CD1c-positive myeloid dendritic cell (primary cell): Measurements from ENCODE around the gene GABRP.
A peak's percentile ranks its signal among the peaks of the same experiment; 100 is the strongest.
"Not testable (repeated sequence)": the region's sequence is repeated elsewhere in the genome, so short reads cannot be mapped to it uniquely, and the experiment has no call there.

ENCODE experiments used
- DNase-seq: peaks from one replicate; pipeline ENCODE4 v3.0.0-alpha.2; 2016; ENCODE audit errors: extremely low spot score

GABRP gene

DNA sequence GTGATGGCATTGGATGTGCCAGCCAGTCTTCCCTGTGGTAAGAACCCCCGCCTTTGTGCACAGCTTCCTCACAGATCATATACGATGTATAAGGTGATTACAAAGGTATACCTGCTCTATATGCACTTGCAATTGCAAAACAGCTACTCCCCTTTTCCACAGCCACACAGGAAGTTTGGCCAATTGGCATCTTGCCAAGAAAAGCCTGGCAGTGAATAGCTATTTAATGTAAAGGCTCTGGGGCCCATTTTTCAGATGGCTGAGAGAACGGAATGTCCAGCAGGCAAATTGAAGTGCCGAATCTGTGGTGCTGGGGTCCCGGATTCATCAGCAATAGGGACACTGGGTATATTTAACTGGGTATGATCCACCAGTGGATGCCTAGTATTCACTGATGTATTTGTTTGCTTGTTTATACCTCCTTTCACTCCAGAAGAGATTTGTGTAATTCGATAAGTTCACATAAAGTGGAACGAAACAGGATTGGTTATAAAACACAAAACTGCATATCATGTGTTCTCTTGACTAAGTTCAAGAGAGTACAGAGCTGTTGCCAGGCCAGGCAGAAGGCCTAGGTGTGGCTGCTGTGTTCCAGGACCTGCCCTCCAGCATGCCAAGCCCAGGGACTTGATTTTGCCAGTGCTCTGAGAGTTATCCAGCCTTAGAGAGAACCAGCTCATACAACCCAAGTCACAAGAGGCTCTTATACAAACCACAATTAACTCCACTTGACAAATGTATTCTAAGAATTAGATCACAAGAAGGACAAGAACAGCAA is 27.7 kb upstream of the GABRP start:
- DNase-seq, result no peak

DNA sequence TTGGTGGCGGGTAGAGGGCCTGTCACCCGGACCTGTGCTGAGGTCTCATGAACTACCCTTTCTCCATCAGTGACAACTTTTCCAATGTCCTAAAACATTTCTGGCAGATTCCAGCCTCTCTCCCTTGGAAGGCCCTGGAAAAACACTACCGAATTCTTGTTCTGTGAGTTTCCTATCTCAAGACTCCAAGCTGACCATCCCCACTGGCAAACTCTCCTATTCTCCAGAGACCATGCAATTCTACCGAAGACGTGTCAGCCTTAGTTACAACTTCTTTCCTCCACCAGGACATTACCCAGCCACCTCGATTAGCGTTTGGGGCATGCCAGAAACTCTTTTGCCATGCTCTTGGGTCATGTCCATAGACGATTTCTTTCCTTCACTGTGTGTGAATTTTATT is 26.8 kb upstream of the GABRP start:
- no peak for DNase-seq

DNA sequence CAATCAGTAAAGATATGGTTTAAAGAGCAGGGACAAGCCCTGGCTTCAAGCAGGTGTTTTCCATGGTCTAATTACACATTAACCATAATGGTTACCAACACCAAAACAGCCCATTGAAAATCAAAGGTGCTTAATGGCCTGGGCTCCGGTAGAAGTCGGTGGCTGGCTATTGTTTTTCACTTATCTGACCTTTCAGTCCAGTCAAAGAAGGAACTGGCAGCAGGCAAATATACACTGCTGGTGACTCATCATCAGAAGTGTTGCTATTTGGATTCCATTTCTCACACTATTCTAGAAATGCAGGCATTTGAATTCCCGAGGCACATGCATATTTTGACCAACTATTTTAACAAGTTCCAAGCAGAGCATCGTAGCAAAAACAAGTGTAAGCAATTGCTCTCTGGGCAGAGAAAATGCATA is 26.3 kb upstream of the GABRP start:
- DNase-seq, result no peak

DNA sequence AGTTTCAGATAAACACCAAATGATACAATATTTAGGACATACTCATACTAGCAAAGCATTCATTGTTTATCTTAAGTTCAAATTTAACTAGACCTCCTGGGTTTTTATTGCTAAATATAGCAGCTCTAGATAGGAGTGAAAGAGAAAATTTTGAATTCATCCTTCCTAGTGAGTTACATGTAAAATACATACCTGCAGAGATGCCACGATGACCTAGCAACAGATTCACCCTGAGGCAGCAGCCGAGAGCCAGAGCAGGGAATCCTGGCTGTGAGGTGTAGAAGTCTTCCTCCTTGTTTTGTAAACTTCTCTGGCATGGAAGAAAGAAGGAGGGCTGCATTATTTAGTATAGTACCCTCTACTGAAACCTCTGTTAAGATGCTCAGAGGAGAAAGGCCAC is 25.9 kb upstream of the GABRP start:
- DNase-seq, result no peak

DNA sequence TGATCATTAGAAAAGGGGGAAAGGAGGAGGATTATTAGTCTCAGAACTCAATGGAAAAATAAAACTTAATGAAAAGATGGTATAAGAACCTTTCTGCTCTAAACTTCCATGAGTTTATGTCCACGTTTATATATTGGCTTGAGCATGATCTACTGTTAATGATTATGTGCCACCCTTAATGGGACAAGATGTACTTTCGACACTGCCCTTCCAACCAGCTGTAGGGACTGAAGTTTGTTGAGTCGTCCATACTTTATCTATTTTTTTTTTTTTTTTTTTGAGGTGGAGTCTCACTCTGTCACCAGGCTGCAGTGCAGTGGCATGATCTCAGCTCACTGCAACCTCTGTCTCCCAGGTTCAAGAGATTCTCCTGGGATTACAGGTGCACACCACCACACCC is 25.0 kb upstream of the GABRP start:
- no peak for DNase-seq

DNA sequence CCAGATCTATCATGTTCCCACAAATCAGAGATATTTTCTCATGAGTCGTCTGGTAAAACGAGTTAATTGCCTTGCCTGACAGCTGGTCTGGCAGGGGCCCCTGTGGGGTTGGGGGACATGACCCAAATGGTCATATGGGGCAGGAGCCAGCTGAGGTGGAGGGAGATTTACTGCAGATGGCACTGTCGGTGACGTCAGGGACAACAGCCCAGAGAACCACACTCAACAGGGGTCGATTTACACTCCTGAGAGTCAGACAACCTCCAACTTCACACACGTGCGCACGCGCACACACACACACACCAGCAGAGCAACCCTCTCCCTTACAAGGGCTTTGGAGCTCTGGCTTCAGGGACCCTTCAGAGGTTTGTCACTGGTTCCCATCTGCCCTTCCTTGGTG is 23.4 kb upstream of the GABRP start:
- DNase-seq, result no peak

DNA sequence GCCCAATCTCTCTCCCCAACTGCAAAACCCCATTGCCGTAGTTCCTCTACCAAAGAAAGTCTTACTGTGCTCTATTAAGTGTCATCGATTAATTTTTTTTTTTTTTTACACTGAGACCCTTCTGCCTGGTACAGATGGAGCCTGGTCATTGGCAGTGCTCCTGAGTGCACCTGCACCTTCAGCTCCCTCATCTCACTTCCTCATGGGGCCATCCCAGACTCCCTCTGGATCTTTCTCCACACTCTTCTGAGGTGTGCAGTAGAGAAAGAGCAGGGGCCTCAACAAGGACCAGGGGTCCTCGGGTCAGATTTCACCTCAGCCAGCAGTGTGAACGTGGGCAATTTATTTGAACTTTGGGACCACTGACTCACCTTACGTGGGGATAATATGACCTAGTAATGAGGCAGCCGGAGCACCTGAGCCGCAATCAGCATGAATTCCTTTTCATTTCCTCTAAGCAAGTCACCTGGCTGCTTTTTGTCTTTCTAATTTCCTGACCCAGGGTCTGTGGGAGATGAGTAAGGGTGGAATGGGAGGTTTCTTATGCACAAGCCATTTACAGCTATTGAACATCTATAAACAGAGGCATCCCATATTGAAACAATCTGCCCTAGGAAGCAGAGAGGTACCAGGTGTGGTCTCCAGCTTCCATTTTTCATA is 22.3 kb upstream of the GABRP start:
- no peak for DNase-seq

DNA sequence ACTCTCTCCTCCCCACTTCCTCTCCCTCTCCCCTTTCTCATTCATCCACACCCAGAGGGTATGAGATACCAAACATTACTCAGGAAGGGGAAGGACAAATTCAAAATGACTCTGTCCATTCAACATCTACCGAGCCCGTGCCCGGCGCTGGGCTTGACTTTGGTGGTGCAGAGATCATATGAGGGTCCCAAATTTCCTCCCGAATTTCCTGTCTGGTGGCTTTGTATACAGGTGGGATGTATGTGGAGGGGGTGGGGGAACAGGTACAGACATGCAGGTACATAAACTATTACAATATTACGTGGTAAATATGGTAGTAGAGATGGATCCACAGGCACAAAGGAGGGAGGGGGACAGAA is 21.8 kb upstream of the GABRP start:
- DNase-seq, result no peak

DNA sequence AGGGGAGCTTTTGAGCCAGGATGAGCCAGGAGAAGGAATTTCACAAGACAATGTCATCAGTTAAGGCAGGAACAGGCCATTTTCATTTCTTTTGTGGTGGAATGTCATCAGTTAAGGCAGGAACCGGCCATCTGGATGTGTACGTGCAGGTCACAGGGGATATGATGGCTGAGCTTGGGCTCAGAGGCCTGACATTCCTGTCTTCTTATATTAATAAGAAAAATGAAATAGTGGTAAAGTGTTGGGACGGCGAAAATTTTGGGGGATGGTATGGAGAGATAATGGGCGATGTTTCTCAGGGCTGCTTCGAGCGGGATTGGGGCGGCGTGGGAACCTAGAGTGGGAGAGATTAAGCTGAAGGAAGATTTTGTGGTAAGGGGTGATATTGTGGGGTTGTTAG is 21.2 kb upstream of the GABRP start:
- DNase-seq, result not testable (repeated sequence)

DNA sequence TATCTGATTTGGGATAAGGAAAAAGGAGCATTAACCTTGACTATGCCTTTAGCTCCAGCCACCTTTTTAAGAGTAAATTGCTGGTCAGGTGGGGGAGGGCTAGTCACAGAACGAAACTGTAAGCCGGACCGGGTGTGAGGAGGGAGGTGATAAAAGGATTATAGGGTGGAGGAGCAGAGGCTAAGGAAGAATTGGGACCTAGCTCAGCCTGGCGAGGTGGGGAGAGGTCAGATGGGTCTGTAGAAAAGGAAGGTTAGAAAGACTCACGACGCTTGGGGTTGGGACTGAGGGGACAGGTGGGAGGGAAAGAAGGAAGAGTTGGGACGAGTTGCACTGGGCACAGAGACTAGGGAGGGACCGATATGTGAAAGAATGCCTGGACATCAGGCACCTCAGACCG is 17.7 kb upstream of the GABRP start:
- DNase-seq, result not testable (repeated sequence)

DNA sequence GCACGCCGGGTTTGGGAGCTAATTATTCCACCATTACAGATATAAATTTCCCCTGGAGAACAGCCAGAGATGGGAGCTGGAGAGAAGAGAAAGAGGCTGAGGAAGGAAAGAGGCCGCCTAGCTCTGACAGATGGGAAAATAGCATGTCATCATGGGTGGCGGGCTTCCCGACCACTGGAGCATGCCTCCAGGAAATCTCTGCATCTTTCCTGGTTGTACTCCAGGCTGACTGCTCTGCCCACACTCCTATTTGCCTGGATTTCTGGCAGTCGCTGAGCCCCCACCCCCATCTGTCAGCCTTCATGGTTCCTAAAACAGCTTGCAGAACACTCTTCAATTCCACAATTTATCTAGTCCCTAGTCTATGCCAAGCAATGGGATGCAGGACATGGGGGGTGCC is 14.3 kb upstream of the GABRP start:
- no peak for DNase-seq

DNA sequence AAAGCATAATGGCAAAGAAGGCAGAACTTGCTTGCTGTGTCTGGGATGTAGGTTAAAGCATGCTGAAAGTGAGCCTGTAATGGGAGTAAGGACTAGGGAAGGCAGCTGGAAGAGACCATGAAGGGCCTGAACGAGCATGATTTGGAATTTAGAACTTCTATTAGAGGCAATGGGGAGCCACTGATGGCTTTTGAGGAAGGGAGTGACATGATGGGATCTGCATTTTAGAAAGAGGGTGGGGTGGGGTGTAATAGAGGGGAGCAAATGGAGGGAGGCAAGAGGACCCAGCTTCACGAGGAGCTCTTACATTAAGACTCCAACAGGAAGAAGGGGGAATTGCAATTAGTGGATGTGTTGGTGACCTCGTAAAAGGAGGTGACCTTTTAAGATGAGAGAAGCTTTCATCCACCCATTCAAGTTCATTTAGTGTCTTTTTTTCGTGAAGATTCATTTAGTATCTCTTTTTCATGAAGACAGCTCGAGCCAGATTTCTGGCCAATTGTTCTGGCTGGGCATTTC is 13.6 kb upstream of the GABRP start:
- DNase-seq, result no peak

DNA sequence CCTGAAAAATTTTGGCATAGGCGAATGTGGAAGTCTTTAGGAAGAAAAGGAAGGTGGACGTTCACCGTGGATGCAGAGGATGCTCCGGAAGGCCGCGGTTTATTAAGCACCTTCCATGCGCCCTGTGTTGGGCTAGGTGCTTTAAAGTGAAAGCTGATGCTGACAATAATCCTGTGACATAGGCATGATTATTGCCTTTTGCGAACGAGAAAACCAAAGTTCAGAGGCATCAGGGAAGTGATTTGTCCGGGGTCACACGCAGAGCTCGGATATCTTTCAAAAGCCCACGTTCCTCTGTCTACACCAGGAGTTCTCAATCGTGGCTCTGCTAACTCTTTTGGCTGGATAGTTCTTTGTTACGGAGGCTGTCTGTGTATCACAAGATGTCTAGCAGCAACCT is 12.0 kb upstream of the GABRP start:
- DNase-seq, result no peak

DNA sequence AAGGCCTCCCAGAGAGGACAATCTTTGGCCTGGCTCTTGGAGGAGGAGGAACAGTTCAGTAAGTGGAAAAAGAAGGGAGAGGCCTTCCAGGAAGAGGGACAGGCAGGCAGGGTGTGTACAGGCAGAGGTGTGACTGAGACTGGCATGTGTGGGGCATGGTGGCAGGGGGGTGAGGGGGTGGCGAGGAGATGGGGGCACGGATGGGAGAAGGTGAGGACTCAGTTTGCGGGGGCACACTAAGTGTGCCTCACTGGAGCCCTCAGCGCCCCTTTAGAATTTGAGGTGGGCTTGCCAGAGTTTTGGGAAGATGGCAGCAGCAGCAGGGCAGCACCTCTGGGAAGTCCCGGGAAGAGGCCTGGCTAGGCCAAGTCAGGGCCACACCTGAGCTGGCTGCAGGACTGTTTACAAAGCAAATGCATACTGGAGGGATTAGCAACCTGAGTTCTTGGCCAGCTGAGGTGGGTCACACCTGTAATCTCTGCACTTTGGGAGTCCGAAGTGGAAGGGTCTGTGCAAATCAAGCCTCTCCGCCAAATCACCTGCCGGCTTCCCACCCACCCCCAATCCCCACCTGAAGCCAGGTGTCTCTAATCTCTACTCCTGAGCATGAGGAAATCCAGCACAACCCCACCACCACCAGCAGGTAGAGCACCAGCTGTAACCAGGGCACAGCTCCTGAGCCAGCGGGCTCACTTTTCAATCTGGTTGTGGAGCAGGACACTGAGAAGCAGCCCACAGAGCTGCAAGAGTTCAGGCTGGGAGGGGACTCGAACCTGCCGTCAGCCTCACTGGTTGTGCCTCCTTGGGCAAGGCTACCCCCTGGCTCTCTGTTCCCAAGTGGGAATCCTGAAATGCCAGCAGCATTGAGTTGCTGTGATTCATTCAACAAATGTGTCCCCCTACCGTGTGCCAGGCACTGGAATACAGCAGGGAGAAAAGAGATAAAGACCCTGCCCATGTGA is 10.2 kb upstream of the GABRP start:
- no peak for DNase-seq

DNA sequence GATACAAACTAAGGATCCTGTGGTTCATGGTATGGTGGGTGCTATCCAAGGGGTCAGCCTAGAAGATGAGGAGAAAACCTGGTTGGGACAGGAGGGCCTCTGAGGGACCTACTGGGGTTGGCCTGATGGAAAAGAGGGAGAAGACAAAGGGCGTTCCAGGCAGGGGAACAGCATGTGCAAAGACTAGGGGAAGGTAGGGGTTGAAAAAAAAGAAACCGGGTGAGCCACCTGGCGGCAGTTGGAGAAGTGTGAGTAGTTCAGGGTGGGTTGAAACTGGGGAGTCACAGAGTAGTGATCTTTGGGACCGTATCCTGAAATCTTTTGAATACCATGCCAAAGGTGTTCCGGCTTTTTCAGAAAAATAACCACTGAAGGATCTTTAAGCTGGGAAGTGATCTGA is 8.7 kb upstream of the GABRP start:
- DNase-seq, result no peak

DNA sequence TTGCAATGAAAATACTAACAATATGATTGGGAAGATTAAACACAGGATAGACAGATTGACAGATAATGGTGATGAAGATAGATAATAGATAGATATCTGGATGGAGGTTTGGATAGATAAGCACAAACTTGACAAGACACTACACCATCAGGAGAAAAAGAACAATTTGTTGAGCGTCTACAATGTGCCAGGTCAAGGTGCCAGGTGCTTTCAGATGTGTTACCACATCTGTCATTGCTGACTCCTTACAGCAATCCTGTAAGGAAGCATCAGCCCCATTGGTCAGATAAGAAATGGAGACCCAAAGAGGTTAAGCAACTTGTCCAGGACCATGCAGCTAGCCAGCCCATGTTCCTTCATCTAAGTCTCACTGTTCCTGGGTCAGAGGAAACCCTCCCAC is 1.6 kb upstream of the GABRP start:
- no peak for DNase-seq

DNA sequence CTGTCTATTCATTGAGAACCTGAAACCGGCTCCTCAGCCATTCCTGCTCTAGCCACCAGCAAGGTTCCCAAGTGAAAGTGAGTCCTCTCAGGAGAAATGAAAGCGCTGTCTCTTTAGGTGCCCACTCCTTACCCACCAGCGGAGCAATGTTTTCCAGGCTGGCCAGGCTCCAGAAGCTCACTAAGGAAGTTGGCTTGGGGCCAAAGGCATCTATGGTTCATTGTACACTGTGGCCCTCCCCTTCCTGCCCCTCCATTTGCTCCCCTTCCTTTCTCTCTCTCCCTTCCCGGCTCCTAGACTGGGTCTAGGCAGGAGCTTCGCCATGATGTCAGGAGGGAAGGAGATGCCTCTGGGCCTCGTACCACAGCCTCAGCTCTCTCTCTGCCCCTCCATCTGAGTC is 1.1 kb upstream of the GABRP start:
- no peak for DNase-seq

DNA sequence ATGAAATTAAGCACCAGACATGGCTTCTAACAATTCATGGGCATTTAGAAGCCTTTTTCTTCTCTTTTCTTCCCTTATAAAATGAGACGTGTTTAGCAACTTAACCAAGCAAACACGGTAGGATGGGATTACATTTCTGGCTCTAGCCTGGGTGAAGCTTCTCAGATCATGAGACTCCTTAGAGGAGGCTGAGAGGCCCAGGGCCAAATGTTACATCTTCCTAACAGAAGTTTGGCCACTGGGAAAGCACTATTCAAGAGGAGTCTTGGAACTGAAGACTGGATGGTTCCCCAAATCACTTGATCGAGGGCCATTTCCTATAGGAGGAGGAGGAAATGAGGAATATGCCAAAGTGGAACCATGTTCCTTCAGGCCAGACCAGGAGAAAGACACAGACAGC is 1.9 kb downstream of the GABRP start:
- no peak for DNase-seq

DNA sequence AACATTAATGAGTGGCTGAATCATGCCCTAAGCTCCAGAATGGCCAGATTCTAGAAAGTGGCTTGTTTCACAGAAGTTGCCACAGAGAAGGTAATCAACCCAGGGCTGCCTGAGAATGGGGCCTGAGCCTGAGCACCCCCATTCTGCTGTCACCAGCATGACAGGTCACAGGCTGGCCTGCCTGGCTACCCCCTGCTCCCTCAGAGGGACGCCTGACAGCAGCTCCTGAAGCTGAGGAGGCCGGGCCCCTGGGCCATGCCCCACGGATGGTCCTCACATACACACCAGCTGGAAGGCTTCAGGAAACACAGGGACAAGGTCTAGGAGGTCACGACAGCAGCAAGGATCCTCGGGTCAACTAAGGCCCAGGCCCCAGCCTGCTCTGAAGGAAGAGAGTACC is 3.7 kb downstream of the GABRP start:
- DNase-seq, result no peak

DNA sequence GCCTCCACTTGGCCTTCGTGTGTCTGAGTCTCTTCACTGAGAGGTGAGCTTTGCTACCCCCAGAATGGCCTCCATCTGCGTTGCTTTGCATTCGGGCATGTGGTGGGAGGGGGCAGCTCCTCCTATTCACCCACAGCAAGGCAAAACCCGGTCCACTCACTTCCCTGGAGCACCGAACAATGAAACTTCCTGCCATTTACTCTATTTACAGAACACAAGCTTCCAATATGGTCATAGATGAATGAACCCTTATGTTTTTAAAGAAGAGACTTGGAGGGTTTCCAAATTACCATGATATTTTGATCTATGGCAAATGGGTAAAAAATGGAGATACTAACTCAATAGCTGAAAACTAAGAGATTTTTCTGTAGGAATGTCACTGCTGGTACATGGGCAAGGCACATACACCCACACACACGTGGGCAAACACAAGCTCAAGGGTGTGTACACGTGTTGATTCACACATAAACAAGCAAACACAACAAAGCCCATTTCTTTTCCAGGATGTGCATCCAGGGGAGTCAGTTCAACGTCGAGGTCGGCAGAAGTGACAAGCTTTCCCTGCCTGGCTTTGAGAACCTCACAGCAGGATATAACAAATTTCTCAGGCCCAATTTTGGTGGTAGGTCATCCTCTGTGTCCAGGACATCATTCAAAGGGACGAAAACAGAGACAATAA is 5.2 kb downstream of the GABRP start:
- no peak for DNase-seq

DNA sequence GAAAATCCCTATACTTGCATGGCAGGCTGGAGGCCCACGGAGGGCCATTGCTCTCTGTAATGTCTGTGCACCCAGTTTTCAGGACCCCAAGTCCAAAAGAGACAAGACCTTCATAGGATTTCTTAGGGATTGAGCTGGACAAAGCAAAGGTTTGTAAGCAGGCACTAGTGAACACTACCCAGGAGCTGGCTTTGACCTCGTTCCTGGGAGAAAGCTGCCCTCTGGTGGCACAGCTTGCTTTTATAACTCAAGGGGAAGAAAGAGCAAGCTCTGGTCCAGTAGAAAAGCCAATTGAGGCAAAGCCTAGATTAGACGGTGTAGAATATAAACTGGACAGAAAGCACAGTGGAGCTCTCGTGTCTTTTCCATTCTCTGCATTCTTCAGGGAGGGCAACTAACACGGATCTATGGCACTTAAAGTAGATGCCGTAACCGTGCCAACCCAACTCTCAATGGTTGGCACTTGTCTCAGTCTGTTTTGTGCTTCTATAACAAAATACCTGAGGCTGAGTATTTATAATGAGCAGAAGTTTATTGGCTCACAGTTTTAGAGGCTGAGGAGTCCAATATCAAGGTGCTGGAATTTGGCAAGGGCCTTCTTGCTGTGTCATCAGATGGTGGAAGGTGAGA is 7.9 kb downstream of the GABRP start:
- DNase-seq, result peak; percentile 10
